Activated effector memory CD4-positive, alpha-beta T cell treated with Interleukin-2 at 50 U/mL for 16 hours (primary cell): ENCODE data around the gene RARS2.

Experiments used
- DNase-seq: peaks from one replicate; pipeline ENCODE4 v3.0.0-alpha.2; 2020

RARS2 gene

GRCh38 chr6:87572883-87573282 is 16.9 kb downstream of the RARS2 start:
- no peak for DNase-seq

- DNase-seq: no peak
Measured at GRCh38 chr6:87572021-87572420, 17.8 kb downstream of the RARS2 start.

GRCh38 chr6:87561017-87561416 is 28.8 kb downstream of the RARS2 start:
- no peak for DNase-seq

GRCh38 chr6:87558446-87558845 is 31.3 kb downstream of the RARS2 start:
- no peak for DNase-seq

GRCh38 chr6:87555506-87555905 is 34.3 kb downstream of the RARS2 start:
- no peak for DNase-seq

GRCh38 chr6:87553159-87553765 is 36.5 kb downstream of the RARS2 start:
- no peak for DNase-seq

GRCh38 chr6:87551799-87552198 is 38.0 kb downstream of the RARS2 start:
- DNase-seq: no peak

- DNase-seq: no peak
Measured at GRCh38 chr6:87544474-87544735, 45.4 kb downstream of the RARS2 start.

GRCh38 chr6:87543696-87544473 is 45.9 kb downstream of the RARS2 start:
- DNase-seq: no peak

- no peak for DNase-seq
Measured at GRCh38 chr6:87541744-87542143, 48.0 kb downstream of the RARS2 start.

- DNase-seq: no peak
Measured at GRCh38 chr6:87541041-87541440, 48.7 kb downstream of the RARS2 start.

- DNase-seq: no peak
Measured at GRCh38 chr6:87540539-87540938, 49.2 kb downstream of the RARS2 start.

- no peak for DNase-seq
Measured at GRCh38 chr6:87539554-87539953, 50.2 kb downstream of the RARS2 start.

- DNase-seq: no peak
Measured at GRCh38 chr6:87538510-87539260, 51.1 kb downstream of the RARS2 start.

GRCh38 chr6:87534377-87535047 is 55.3 kb downstream of the RARS2 start:
- DNase-seq: no peak

- no peak for DNase-seq
Measured at GRCh38 chr6:87529221-87529620, 60.6 kb downstream of the RARS2 start.

- no peak for DNase-seq
Measured at GRCh38 chr6:87522686-87523085, 67.1 kb downstream of the RARS2 start.

GRCh38 chr6:87518453-87518852 is 71.3 kb downstream of the RARS2 start:
- no peak for DNase-seq

- no peak for DNase-seq
Measured at GRCh38 chr6:87514831-87515230, 75.0 kb downstream of the RARS2 start.

GRCh38 chr6:87504441-87504840 is 85.3 kb downstream of the RARS2 start:
- no peak for DNase-seq

- no peak for DNase-seq
Measured at GRCh38 chr6:87501809-87502572, 87.8 kb downstream of the RARS2 start.

GRCh38 chr6:87498048-87498447 is 91.7 kb downstream of the RARS2 start:
- no peak for DNase-seq
